ENCODE data around the gene B3GNT3. TPM values are rescaled to one million over a fixed set of nuclear protein-coding genes. Genes with fewer than 3 reads are reported as not detected.

Gene B3GNT3
- total and polyA plus RNA-seq, 9 of the 15 experiments (the other 6 are each of a cell fraction or from before 2014, with no cell fraction given), result 0.06 to 0.11 (median 0.07) TPM; not detected in 6

- peak; percentile 43 for TF ChIP-seq E2F8 (IDR thresholded peaks at IDR 0.05; ENCODE audit: low read depth, partially characterized antibody)
- 0 out of 2 replicates have a peak, but pooled peaks have one; percentile 21 for TF ChIP-seq ZBTB33 (CRISPR knock-in tag; IDR thresholded peaks at IDR 0.05)
- TF ChIP-seq IRF2 (CRISPR knock-in tag; IDR thresholded peaks at IDR 0.05), result no peak
- peak; percentile 92 for TF ChIP-seq ZBTB7A (IDR thresholded peaks at IDR 0.05; ENCODE audit: borderline replicate concordance, control insufficient read depth, low read depth, low read length)
- TF ChIP-seq JUN (IDR thresholded peaks at IDR 0.05; ENCODE audit: borderline replicate concordance, low read depth, low read length), result no peak
- TF ChIP-seq JUN (CRISPR knock-in tag; IDR thresholded peaks at IDR 0.05; ENCODE audit: borderline replicate concordance), result 0 out of 2 replicates have a peak, but pooled peaks have one; percentile 39
- no peak for TF ChIP-seq PBX2 (CRISPR knock-in tag; IDR thresholded peaks at IDR 0.05; ENCODE audit: low read depth)
- peak; percentile 78 for TF ChIP-seq PBX2 (tag; conservative IDR thresholded peaks at IDR 0.05; ENCODE audit: low read depth)
- no peak for TF ChIP-seq ZNF3 (CRISPR knock-in tag; IDR thresholded peaks at IDR 0.05)
- peak; percentile 89 for TF ChIP-seq RBM25 (IDR thresholded peaks at IDR 0.05; ENCODE audit: low read depth, low read length, severe bottlenecking)
- no peak for TF ChIP-seq E2F4 (CRISPR knock-in tag; IDR thresholded peaks at IDR 0.05; ENCODE audit: low read depth)
- TF ChIP-seq ZBED1 (IDR thresholded peaks at IDR 0.05), result no peak
- TF ChIP-seq ZBTB34 (CRISPR knock-in tag; IDR thresholded peaks at IDR 0.05), result no peak
- no peak for TF ChIP-seq ZNF778 (CRISPR knock-in tag; IDR thresholded peaks at IDR 0.05)
- TF ChIP-seq CC2D1A (IDR thresholded peaks at IDR 0.05), result peak; percentile 63; the same call in 1 of the 2 replicates
- TF ChIP-seq CAMTA2 (CRISPR knock-in tag; conservative IDR thresholded peaks at IDR 0.05), result no peak
- TF ChIP-seq ADNP (tag; IDR thresholded peaks at IDR 0.05), result peak; percentile 96
Observed at GRCh38 chr19:17747205-17748098, 47.5 kb upstream of the B3GNT3 start (continued).

All from K562 (cell line).